A549 (cell line): Measurements from ENCODE around the gene BTG3. TPM values are rescaled to one million over a fixed set of nuclear protein-coding genes. Genes with fewer than 3 reads are reported as not detected.

ENCODE experiments used
- ATAC-seq, 2 experiments: fragments of 200-7000 bp in 1 of 2; fragments of >200 bp in 1 of 2; cut with Nextera tagmentation in 1 of 2; cut with Tn5 transposase in 1 of 2; 3 replicates each; pipeline versions ENCODE4 v1.8.0 to v1.9.1; 2018 to 2020; ENCODE audit warnings: mild to moderate bottlenecking in 1 of 2, moderate library complexity in 1 of 2
- CTCF ChIA-PET: fragments of 300-600 bp; sonication (Branson Sonifier 250); formaldehyde crosslinking; extraction: SDS; loops from one replicate; lab custom pipeline; 2021; ENCODE audit warnings: antibody characterized with exemption, inconsistent platforms; lab: Yijun Ruan, JAX
- POLR2A ChIA-PET: fragments of 350-600 bp; formaldehyde crosslinking; extraction: SDS; loops from one replicate; lab custom pipeline; 2021; ENCODE audit warnings: antibody characterized with exemption, inconsistent platforms; lab: Yijun Ruan, JAX
- DNase-seq, 2 experiments: peaks; one replicate each; pipeline versions ENCODE4 v3.0.0 to v3.0.0-alpha.2; 2011 to 2016; ENCODE audit warnings: low read depth in 1 of 2, low spot score in 1 of 2
- FAIRE-seq: peaks from 2 replicates; lab custom pipeline; 2011; peaks lifted over from hg19 to GRCh38; lab: Jason Lieb, UNC
- H3K27ac ChIP-seq, 2 experiments: fragments of >200 bp; sonication (Bioruptor Twin); formaldehyde crosslinking; 3 replicates each; pipeline ENCODE4 v1.5.1; 2016 to 2017
- H3K4me1 ChIP-seq: fragments of >200 bp; sonication (Bioruptor Twin); formaldehyde crosslinking; 3 replicates; pipeline ENCODE4 v1.6.1; 2016
- H3K4me2 ChIP-seq: fragments of >200 bp; sonication (Bioruptor Twin); formaldehyde crosslinking; 3 replicates; pipeline ENCODE4 v1.6.1; 2016
- H3K4me3 ChIP-seq: fragments of >200 bp; sonication (Bioruptor Twin); formaldehyde crosslinking; 3 replicates; pipeline ENCODE4 v1.5.1; 2016
- H3K9me3 ChIP-seq: fragments of >200 bp; sonication (Bioruptor Twin); formaldehyde crosslinking; 3 replicates; pipeline ENCODE4 v1.6.1; 2016
- BHLHE40 ChIP-seq: IDR thresholded peaks from 2 replicates; pipeline ENCODE4 v1.6.1; 2012; ENCODE audit warnings: low read depth, low read length, inconsistent platforms
- ELK1 ChIP-seq: fragments of 150-350 bp; IDR thresholded peaks from 2 replicates; pipeline ENCODE4 v1.6.1; 2014; ENCODE audit warnings: low read depth, mild to moderate bottlenecking, low read length
- HOXA7 ChIP-seq: fragments of 250-450 bp; sonication (Bioruptor Pico); IDR thresholded peaks from 2 replicates; pipeline ENCODE4 v1.5.0; 2020; ENCODE audit warnings: mild to moderate bottlenecking, moderate library complexity
- NFE2L2 ChIP-seq: fragments of 150-350 bp; conservative IDR thresholded peaks from 2 replicates; pipeline ENCODE4 v1.6.1; 2014; ENCODE audit warnings: low read length
- POLR2AphosphoS2 ChIP-seq: conservative IDR thresholded peaks from 2 replicates; pipeline ENCODE4 v1.6.1; 2012; ENCODE audit warnings: low read length, improper control_type of control experiment, inconsistent platforms
- RAD21 ChIP-seq, 2 experiments: fragments of >200 bp in 1 of 2; sonication (Bioruptor Twin) in 1 of 2; formaldehyde crosslinking in 1 of 2; IDR thresholded peaks in 1 of 2; conservative IDR thresholded peaks in 1 of 2; 2 replicates in 1 of 2; 3 replicates in 1 of 2; pipeline ENCODE4 v1.6.1; 2012 to 2018; ENCODE audit warnings: inconsistent platforms in 1 of 2
- RARB ChIP-seq: fragments of 250-450 bp; sonication (Bioruptor Pico); IDR thresholded peaks from 2 replicates; pipeline ENCODE4 v1.8.0; 2021; ENCODE audit warnings: mild to moderate bottlenecking, moderate library complexity
- RFX5 ChIP-seq: fragments of 450-650 bp; IDR thresholded peaks from 2 replicates; pipeline ENCODE4 v1.7.1; 2014; ENCODE audit warnings: antibody characterized with exemption, mild to moderate bottlenecking, moderate library complexity
- SREBF2 ChIP-seq: fragments of 450-650 bp; IDR thresholded peaks from 2 replicates; pipeline ENCODE4 v1.6.1; 2014; ENCODE audit warnings: mild to moderate bottlenecking, moderate library complexity
- WGBS: methylation state at CpG from one replicate; pipeline ENCODE4 v1.1.6; 2017; ENCODE audit errors: missing lambda C conversion rate; 5-methylcytosine and 5-hydroxymethylcytosine counted together
- polyA plus RNA-seq, 4 experiments: library from polyadenylated mRNA; depleted of rRNA in 3 of 4; stranded (reverse); fragments of >200 nt; fragmentation: RNase III in 1 of 4; extraction: RNeasy Plus Mini Kit Qiagen cat#74134 plus additional on column Dnase treatment in 1 of 4; gene quantifications; 2 replicates in 3 of 4; 3 replicates in 1 of 4; pipeline ENCODE4 v1.2.3, GENCODE V29; 2011 to 2017
- small RNA-seq, 6 experiments: library from RNA; depleted of rRNA; stranded (forward); fragments of <200 nt; gene quantifications; one replicate each; pipeline ENCODE3, GENCODE V24; 2012

The BTG3 gene
- polyA plus RNA-seq, 2 of the 4 experiments (the other 2 are of a cell fraction) = 19.6 to 46.1 TPM

DNA sequence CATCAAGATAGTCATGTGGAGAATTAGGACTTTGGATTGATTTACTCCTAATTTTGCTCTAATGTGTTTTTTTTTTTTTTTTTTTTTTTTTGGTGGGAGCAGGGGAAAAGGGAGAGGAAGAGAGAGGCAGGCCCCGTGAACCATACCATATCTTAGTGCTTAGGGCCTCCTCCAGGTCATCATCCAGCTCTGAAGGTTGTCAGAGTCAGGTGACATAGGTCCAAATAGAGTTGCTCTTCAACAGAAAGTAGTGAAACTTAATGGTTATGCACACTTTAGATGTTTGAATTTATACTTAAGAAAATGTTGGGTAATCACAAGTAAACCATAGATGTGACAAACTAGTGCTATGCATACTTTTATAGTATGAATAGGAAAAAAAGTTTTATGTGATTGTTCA lies 67.7 kb downstream of the BTG3 start:
- Histone ChIP-seq H3K4me1 (peaks cover 20% of the 10 kb centered on the region; the same call in 2 of the 3 replicates), H3K9me3 (no peaks in the 10 kb centered on the region), H3K4me3 (no peak overlapping the region), H3K27ac (no peak overlapping the region), H3K4me2 (no peak overlapping the region)
- CTCF ChIA-PET = interaction anchor here (0.6 to 1.4 kb wide), 2 partner anchors 10 to 109 kb away, joined by 3 to 10 read pairs; no protein-coding TSS in a partner anchor
- POLR2A ChIA-PET = interaction anchor here (0.6 kb wide), 1 partner anchor 77 kb away, joined by 5 read pairs; no protein-coding TSS in a partner anchor
- no peak for ATAC-seq
- no peak for DNase-seq
- no peak for FAIRE-seq
- TF ChIP-seq BHLHE40 (no peak), ELK1 (no peak), POLR2AphosphoS2 (no peak), RAD21 (conservative IDR thresholded peaks at IDR 0.05 in 1 of 2, IDR thresholded peaks at IDR 0.05 in 1 of 2) (no peak), RARB (CRISPR knock-in tag) (no peak), NFE2L2 (no peak), HOXA7 (no peak), RFX5 (no peak), SREBF2 (no peak)
- 79% methylated on average over 1 of the region's 1 CpG for WGBS

Small RNA genes within 50 kb of the gene (small RNA-seq; reads per million reads assigned to genes)
- gene RF00019 = 0 reads per million in 6 experiments

Other genes with a start within 250 kb of the BTG3 start
- gene CXADR, start 99.9 kb downstream of the BTG3 start, polyA plus RNA-seq (2011; rRNA removed) = 20.3 and 21.7 TPM in 2 replicates
- 6.4 to 7.7 TPM (median 6.6 TPM) in 3 replicates for gene CXADR, start 99.9 kb downstream of the BTG3 start, polyA plus RNA-seq (2017; fragmentation: RNase III; extraction: RNeasy Plus Mini Kit Qiagen cat#74134 plus additional on column Dnase treatment)
- 4.7 and 5.5 TPM in 2 replicates for gene C21orf91, start 206.5 kb upstream of the BTG3 start, polyA plus RNA-seq (2011; rRNA removed)
- 1.6 to 1.9 TPM (median 1.6 TPM) in 3 replicates for gene C21orf91, start 206.5 kb upstream of the BTG3 start, polyA plus RNA-seq (2017; fragmentation: RNase III; extraction: RNeasy Plus Mini Kit Qiagen cat#74134 plus additional on column Dnase treatment)